BLaER1 treated with 17β-estradiol and CSF1 and Interleukin-3, amounts not matched to agents 10 nM and 100 nM (cell line): ENCODE data around the gene CLEC20A.

Experiments used
- H3K27ac ChIP-seq, 11 experiments: shearing (Covaris generic); formaldehyde crosslinking; 2 replicates each; pipeline ENCODE4 v1.8.1; 2022
- H3K27me3 ChIP-seq, 11 experiments: shearing (Covaris generic); formaldehyde crosslinking; 2 replicates each; pipeline ENCODE4 v1.8.1; 2022
- H3K36me3 ChIP-seq, 11 experiments: shearing (Covaris generic); formaldehyde crosslinking; 2 replicates each; pipeline ENCODE4 v1.8.1; 2022
- H3K4me1 ChIP-seq, 10 experiments: shearing (Covaris generic); formaldehyde crosslinking; 2 replicates each; pipeline ENCODE4 v1.8.1; 2022
- H3K4me2 ChIP-seq, 11 experiments: shearing (Covaris generic); formaldehyde crosslinking; 2 replicates each; pipeline ENCODE4 v1.8.1; 2022
- H3K4me3 ChIP-seq, 10 experiments: shearing (Covaris generic); formaldehyde crosslinking; 2 replicates each; pipeline ENCODE4 v1.8.1; 2022
- H3K9ac ChIP-seq, 11 experiments: shearing (Covaris generic); formaldehyde crosslinking; 2 replicates each; pipeline ENCODE4 v1.8.1; 2022
- H3K9me3 ChIP-seq, 11 experiments: shearing (Covaris generic); formaldehyde crosslinking; replicated peaks in 1 of 11; 2 replicates each; pipeline ENCODE4 v1.8.1; 2022
- H4K20me1 ChIP-seq, 11 experiments: shearing (Covaris generic); formaldehyde crosslinking; 2 replicates each; pipeline ENCODE4 v1.8.1; 2022
- Cebpa-rat ChIP-seq, 11 experiments: shearing (Covaris generic); IDR thresholded peaks; 2 replicates each; pipeline ENCODE4 v1.8.1; 2022

Gene CLEC20A

DNA sequence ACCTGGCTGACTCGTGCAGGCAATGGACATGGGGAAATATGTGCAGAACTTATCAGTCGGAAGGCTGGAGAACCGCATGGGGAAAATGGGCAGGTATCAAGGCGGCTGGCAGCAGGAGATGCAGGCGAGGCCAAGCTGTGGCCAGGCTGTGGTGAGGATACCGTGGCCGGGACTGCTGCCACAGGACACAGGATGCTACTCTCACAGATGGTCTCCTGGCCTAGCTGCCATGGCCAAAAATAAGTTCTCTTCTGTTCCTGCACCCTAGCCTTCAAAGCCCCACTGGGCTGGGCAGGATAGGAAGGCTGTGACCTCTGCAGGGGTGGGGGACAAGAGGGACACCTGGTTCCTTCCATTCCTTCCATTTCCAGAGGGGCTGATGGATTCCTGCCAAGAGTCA is 42.5 kb upstream of the CLEC20A start:
- H3K9ac ChIP-seq: no peak overlapping the region
- H3K27ac ChIP-seq: no peak overlapping the region
- H3K4me2 ChIP-seq: no peak overlapping the region

DNA sequence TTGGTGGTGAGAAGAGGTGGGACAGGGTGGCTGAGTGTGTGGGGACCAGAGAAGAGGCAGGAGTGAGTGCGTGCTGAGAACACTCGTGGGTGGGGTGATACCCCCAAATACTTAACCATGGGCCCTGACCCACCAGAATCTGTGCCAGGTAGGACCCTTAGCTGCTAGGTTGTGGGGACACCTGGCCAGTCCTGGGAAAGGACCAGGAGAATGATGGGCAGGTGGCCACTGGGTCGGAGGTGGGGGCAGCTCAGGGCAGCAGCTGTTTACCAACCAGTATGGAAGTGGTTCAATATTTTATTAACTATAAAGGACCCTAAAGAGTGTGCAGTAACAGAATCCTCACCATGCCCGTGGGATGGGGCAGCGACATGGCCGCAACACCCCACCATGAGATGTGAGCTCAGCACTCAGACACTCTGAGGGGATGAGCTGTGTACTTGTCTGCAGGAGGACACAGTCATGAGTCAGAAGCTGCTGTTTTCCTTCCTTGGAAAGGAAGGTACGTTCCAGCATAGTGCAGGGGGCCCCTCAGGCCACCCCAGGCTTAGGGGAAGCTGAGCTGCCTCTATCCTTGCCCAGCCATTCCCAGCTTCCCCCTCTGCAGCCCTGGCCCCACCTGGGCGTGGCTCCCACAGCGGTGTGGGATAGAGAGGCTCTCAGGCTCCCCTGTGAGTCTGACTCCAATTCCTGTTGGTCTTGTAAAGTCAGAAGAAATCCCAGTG is 41.6 kb upstream of the CLEC20A start:
- H3K27ac ChIP-seq: no peak overlapping the region
- H3K4me3 ChIP-seq: no peak overlapping the region
- H3K9ac ChIP-seq: no peak overlapping the region
- H4K20me1 ChIP-seq: no peaks in the 10 kb centered on the region
- H3K9me3 ChIP-seq: no peaks in the 10 kb centered on the region
- no peak for TF ChIP-seq Cebpa-rat (IDR thresholded peaks at IDR 0.05)
- H3K27me3 ChIP-seq: no peaks in the 10 kb centered on the region
- no peak overlapping the region for H3K4me2 ChIP-seq
- no peaks in the 10 kb centered on the region for H3K36me3 ChIP-seq
- H3K4me1 ChIP-seq: peaks cover 0 to 11% (median 8%) of the 10 kb centered on the region in 10 experiments; a peak in 14 of 20 replicates

More for the DNA sequence above, 42.5 kb upstream of the CLEC20A start:
- peaks cover 0 to 13% (median 11%) of the 10 kb centered on the region in 10 experiments; a peak in 14 of 20 replicates for H3K4me1 ChIP-seq
- H3K9me3 ChIP-seq: no peaks in the 10 kb centered on the region
- no peak for TF ChIP-seq Cebpa-rat (IDR thresholded peaks at IDR 0.05)
- H3K36me3 ChIP-seq: no peaks in the 10 kb centered on the region
- no peak overlapping the region for H3K4me3 ChIP-seq
- no peaks in the 10 kb centered on the region for H3K27me3 ChIP-seq
- no peaks in the 10 kb centered on the region for H4K20me1 ChIP-seq

DNA sequence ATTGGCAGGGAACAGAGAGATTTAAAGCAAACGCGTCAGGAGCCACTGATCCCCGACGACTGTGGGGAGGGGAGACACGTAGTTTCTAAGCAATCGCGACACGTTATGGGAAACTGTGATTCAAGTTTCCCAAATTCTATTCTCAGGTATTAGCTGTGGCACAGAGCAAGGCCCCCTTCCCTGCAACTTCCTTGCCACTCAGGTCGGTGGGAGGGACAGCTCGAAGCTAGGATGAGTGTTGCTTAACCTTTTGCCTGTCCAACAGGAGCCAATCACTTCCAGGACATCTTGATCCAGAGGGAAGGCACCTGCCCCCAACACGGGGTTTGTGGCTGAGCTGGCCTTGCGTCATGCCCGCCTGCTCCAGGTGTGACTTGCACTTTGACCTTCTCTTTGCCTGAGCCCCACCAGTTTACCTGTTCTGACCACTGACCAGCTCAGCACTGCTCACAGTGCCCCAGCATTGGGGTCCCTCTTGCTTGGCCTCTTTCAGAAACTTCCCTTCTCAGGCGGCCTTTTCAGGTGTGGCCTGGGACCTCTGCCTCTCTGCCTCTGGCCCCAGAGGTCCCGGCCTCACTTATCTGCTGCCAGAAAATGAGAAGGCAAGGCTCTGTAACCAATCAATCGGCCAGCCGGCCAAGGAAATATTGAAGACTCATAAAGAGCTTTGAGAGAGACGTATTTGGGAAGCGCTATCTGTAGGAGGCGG is 40.8 kb upstream of the CLEC20A start:
- TF ChIP-seq Cebpa-rat (IDR thresholded peaks at IDR 0.05): no peak
- H3K27ac ChIP-seq: no peak overlapping the region
- H3K4me2 ChIP-seq: no peak overlapping the region
- H3K4me1 ChIP-seq: peaks cover 0 to 6% (median 5%) of the 10 kb centered on the region in 10 experiments; a peak in 12 of 20 replicates
- H4K20me1 ChIP-seq: no peaks in the 10 kb centered on the region
- no peaks in the 10 kb centered on the region for H3K36me3 ChIP-seq
- no peaks in the 10 kb centered on the region for H3K9me3 ChIP-seq
- no peak overlapping the region for H3K4me3 ChIP-seq
- H3K9ac ChIP-seq: no peak overlapping the region
- H3K27me3 ChIP-seq: no peaks in the 10 kb centered on the region

DNA sequence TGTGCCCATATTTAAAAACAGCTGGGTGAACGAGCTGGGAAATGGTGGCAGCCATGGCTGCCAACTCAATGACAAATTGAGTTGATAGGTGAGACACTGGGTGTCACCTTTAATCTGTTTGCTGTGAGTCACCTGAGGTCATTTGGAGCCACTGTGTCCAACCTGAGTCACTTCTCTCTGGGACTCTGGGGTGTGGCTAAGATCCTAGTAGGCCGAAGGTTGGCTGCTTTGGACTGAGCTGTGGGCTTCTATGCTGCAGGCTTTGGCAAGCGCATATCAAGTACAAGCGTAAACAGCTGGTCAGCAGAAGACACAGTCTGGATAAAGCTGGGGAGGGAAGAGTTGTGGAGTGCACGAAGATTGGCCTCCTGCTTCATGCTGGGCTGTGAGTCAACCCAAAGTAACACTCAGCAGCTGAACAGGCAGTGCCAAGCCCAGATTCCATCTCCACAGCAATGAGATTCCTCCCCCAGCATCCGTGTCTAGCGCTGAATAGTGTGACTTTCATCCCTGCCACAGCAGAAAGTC is 40.1 kb upstream of the CLEC20A start:
- peaks cover 0 to 5% (median 4%) of the 10 kb centered on the region in 10 experiments; a peak in 12 of 20 replicates for H3K4me1 ChIP-seq
- no peak overlapping the region for H3K4me3 ChIP-seq
- no peaks in the 10 kb centered on the region for H3K27me3 ChIP-seq
- H3K27ac ChIP-seq: no peak overlapping the region
- no peaks in the 10 kb centered on the region for H3K36me3 ChIP-seq
- H3K9ac ChIP-seq: no peak overlapping the region
- no peaks in the 10 kb centered on the region for H3K9me3 ChIP-seq
- H4K20me1 ChIP-seq: no peaks in the 10 kb centered on the region
- H3K4me2 ChIP-seq: no peak overlapping the region
- no peak for TF ChIP-seq Cebpa-rat (IDR thresholded peaks at IDR 0.05)

DNA sequence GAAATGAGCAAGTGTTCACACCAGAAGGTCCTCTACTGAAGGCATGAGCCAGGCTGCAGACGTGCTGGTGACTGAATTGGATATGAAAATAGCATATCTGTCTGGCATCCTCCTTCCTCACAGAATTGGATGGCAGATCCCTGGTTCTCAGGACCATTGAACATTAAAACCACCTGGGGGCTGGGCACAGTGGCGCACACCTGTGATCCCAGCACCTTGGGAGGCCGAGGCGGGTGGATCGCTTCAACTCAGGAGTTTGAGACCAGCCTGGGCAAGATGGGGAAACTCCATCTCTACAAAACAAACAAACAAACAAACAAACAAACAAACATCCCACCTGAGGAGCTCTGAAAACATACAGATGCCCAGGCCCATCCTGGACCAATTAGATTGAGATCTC is 39.6 kb upstream of the CLEC20A start:
- no peak overlapping the region for H3K27ac ChIP-seq

DNA sequence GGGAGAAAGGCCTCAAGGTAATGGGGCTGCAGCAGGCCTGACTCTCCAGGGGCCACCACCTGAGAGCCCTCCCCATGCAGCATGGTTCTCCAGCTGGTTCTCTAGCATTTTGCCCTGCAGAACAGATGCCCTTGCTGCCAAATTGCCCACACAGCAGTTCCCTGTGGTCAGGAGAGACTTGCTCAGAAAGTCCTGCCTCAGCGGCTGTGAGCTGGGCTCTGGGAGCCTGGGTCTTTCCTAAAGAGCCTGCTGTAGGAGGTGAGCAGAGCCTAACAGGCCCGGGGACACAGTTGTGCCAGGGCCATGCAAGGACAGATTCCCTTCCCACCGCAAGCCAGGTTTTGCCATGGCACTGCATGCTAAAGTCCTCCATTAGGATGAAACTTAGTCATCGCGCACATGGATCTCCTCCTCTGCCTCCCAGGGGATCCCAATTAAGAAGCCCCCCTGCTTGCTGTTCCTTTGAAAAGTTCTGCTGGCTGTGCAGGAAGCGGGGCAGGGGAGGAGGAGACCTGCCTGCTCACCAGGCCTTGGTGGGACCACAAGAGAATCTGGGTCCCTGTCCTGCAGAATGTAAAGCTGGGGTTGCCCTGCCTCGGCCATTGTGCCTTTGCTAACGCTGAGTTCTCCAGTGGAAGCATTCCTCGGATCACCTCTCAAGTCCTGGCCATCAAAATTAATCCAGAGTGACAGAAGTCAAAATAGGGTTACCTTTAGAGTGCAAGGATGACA is 37.5 kb upstream of the CLEC20A start:
- Histone ChIP-seq H3K27me3 (no peaks in the 10 kb centered on the region), H4K20me1 (no peaks in the 10 kb centered on the region), H3K36me3 (no peaks in the 10 kb centered on the region)

More for the DNA sequence above, 39.6 kb upstream of the CLEC20A start:
- H3K4me3 ChIP-seq: no peak overlapping the region
- no peak for TF ChIP-seq Cebpa-rat (IDR thresholded peaks at IDR 0.05)
- H4K20me1 ChIP-seq: no peaks in the 10 kb centered on the region
- H3K36me3 ChIP-seq: no peaks in the 10 kb centered on the region
- no peak overlapping the region for H3K9ac ChIP-seq
- no peaks in the 10 kb centered on the region for H3K27me3 ChIP-seq
- no peak overlapping the region for H3K4me2 ChIP-seq
- no peaks in the 10 kb centered on the region; a peak in 1 of 20 replicates for H3K4me1 ChIP-seq
- no peaks in the 10 kb centered on the region for H3K9me3 ChIP-seq

DNA sequence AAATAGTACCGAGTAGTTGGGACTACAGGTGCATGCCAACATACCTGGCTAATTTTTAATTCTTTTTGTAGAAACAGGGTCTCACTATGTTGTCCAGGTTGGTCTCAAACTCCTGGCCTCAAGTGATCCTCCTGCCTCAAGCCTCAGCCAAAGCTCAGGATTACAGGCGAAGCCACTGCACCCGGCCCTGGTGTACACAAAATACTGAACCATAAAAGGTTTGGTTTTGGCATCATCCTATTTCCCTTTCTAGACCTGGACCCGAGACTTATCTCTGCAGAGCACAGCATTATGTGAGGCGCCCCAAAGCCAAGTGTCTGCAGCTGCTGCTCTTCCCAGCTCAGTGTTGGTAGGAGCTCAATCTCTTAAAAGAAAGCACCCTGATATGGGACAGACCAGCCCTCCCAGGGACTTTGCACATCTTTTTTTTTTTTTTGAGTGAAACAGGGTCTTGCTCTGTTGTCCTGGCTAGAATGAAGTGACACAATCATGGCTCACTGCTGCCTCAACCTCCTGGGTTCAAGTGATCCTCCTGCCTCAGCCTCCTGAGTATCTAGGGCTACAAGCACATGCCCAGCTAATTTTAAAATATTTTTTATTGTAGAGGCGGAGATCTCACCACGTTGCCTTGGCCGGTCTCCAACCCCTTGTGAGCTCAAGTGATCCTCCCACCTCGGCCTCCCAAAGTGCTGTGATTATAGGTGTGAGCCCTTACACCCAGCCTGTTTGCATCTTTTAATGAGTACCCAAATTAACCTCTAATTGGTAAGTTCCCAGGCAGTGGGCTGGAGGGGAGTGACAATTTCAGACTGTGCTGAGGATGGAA is 36.6 kb upstream of the CLEC20A start:
- TF ChIP-seq Cebpa-rat (IDR thresholded peaks at IDR 0.05): no peak
- H3K9me3 ChIP-seq: no peaks in the 10 kb centered on the region

More for the DNA sequence above, 37.5 kb upstream of the CLEC20A start:
- no peak overlapping the region for H3K4me3 ChIP-seq
- H3K4me1 ChIP-seq: no peaks in the 10 kb centered on the region; a peak in 1 of 20 replicates
- no peak overlapping the region for H3K9ac ChIP-seq
- no peak for TF ChIP-seq Cebpa-rat (IDR thresholded peaks at IDR 0.05)
- H3K27ac ChIP-seq: no peak overlapping the region
- no peak overlapping the region for H3K4me2 ChIP-seq
- H3K9me3 ChIP-seq: no peaks in the 10 kb centered on the region

DNA sequence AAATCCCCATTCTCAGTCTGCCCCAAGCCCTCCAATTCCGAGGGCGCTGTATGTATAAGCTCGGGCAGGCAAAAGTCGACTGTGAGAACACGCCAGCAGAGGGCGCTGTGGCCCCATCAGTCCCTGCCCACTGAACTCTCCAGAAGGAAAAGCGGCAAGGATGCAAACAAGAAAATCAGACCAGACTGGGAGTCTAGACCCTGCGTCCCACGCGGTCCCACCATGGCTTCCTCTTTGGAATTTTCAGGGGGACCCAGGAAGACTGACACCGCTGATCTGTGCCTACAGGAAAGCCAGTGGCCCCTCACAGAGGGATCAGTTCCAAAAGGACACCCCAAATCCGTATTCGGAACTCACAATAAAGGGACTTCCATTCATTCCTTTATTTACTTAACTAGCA is 35.6 kb upstream of the CLEC20A start:
- no peaks in the 10 kb centered on the region for H3K36me3 ChIP-seq
- no peaks in the 10 kb centered on the region for H4K20me1 ChIP-seq
- TF ChIP-seq Cebpa-rat (IDR thresholded peaks at IDR 0.05): no peak
- H3K9ac ChIP-seq: no peak overlapping the region
- no peaks in the 10 kb centered on the region for H3K4me1 ChIP-seq
- no peaks in the 10 kb centered on the region for H3K27me3 ChIP-seq
- peak overlapping the region in 1 of 11 experiments; percentile 6; a peak in 1 of 22 replicates for H3K4me2 ChIP-seq
- no peaks in the 10 kb centered on the region for H3K9me3 ChIP-seq
- no peak overlapping the region for H3K4me3 ChIP-seq
- H3K27ac ChIP-seq: no peak overlapping the region

More for the DNA sequence above, 36.6 kb upstream of the CLEC20A start:
- Histone ChIP-seq H3K4me3 (no peak overlapping the region), H3K27ac (no peak overlapping the region), H3K36me3 (no peaks in the 10 kb centered on the region), H3K27me3 (no peaks in the 10 kb centered on the region), H3K9ac (no peak overlapping the region), H4K20me1 (no peaks in the 10 kb centered on the region), H3K4me1 (no peaks in the 10 kb centered on the region; a peak in 1 of 20 replicates), H3K4me2 (no peak overlapping the region)
